Measurements from ENCODE around the gene CCL8. TPM values are rescaled to one million over a fixed set of nuclear protein-coding genes. Genes with fewer than 3 reads are reported as not detected.

The CCL8 gene
- total and polyA plus RNA-seq, 2 experiments from 2014 or later: not detected

DNA sequence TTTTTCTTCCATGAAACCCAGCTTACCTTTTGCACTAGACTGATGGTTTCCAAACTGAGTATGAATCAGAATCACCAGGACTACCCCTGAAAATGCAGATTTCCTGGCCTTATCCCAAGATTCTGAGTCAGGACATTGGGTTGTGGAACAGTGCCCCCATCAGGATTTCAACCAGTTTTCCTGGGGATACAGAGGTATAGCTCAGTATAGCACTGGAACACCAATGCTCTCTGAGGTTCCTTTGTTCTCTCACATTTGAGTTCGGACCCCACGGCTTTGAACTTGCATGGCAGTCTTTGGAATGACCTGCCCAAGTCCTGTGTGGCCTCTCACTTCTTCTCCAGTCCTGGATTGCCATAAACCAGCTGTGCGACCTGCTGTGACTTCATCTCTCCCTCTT, 12.8 kb upstream of the CCL8 start:
- H3F3A ChIP-seq (ENCODE audit: insufficient read depth): peaks cover 20% of the 10 kb centered on the region
- peak overlapping the region; percentile 14; the same call in 1 of the 2 replicates for H3K9ac ChIP-seq
- no peaks in the 10 kb centered on the region for H3K27me3 ChIP-seq (replicated peaks; ENCODE audit: insufficient read depth)
- no peak overlapping the region for H3K4me3 ChIP-seq
- DNase-seq: peak; percentile 82
- peaks cover 16% of the 10 kb centered on the region for H3K4me1 ChIP-seq (ENCODE audit: insufficient read depth)
- no peak overlapping the region for H2AFZ ChIP-seq
- WGBS, 2 experiments (ENCODE audit: low coverage in 1 of 2, low lambda C conversion rate in 2 of 2, missing lambda C conversion rate in 2 of 2): 44 to 57% methylated on average over 3 of the region's 3 CpGs
- no peaks in the 10 kb centered on the region for H3K79me2 ChIP-seq (ENCODE audit: insufficient read depth)
- TF ChIP-seq EZH2phosphoT487 (IDR thresholded peaks at IDR 0.05; ENCODE audit: insufficient read depth, low read depth) (no peak), EZH2 (IDR thresholded peaks at IDR 0.05; ENCODE audit: insufficient read depth, poor library complexity, severe bottlenecking) (no peak)
- no peaks in the 10 kb centered on the region for H3K9me2 ChIP-seq (ENCODE audit: insufficient read depth)
- no peaks in the 10 kb centered on the region for H3K36me3 ChIP-seq (ENCODE audit: low read depth)
- H3K9me3 ChIP-seq (ENCODE audit: low read depth): no peaks in the 10 kb centered on the region
- H3K4me2 ChIP-seq (ENCODE audit: unreplicated experiment): peak overlapping the region; percentile 25
- in situ Hi-C loops (cut with MboI): loop anchor here (10.0 kb wide), 1 partner anchor 112 kb away; no protein-coding TSS in a partner anchor
- peak overlapping the region; percentile 38; the same call in 1 of the 2 replicates for H3K27ac ChIP-seq
- H4K20me1 ChIP-seq (ENCODE audit: insufficient read depth): no peaks in the 10 kb centered on the region

DNA sequence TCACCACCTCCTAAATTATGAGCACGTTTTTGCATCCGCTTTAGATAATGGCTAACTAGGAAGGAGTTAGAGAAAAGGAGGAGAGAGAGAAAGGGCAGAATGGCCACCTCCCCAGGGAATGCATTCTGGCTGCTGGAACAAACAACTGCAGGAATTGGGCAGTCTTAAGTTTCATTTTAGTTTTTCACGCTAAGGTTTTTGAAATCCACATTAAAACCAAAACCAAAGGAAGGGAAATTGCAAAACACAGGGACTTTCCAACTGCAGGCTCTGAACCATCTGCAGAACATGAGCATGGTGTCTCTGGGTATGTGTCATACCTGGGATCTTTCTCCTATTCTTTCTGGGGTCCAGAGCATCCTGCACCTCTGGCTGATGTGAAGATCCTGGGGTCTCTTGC, 12.1 kb upstream of the CCL8 start:
- H3K4me2 ChIP-seq (ENCODE audit: unreplicated experiment): peak overlapping the region; percentile 25
- peak overlapping the region; percentile 38 for H3K27ac ChIP-seq
- peaks cover 15% of the 10 kb centered on the region for H3K4me1 ChIP-seq (ENCODE audit: insufficient read depth)
- peak overlapping the region; percentile 14; the same call in 1 of the 2 replicates for H3K9ac ChIP-seq
- no peak for TF ChIP-seq EZH2phosphoT487 (IDR thresholded peaks at IDR 0.05; ENCODE audit: insufficient read depth, low read depth)
- TF ChIP-seq EZH2 (IDR thresholded peaks at IDR 0.05; ENCODE audit: insufficient read depth, poor library complexity, severe bottlenecking): no peak
- no peaks in the 10 kb centered on the region for H3K36me3 ChIP-seq (ENCODE audit: low read depth)
- H3K27me3 ChIP-seq (replicated peaks; ENCODE audit: insufficient read depth): no peaks in the 10 kb centered on the region
- H3K4me3 ChIP-seq: 0 out of 2 replicates have a peak overlapping the region, but pooled peaks have one; percentile 6
- H2AFZ ChIP-seq: no peak overlapping the region
- H3F3A ChIP-seq (ENCODE audit: insufficient read depth): peaks cover 15% of the 10 kb centered on the region
- no peaks in the 10 kb centered on the region for H3K9me3 ChIP-seq (ENCODE audit: low read depth)
- DNase-seq: peak; percentile 67
- H3K9me2 ChIP-seq (ENCODE audit: insufficient read depth): no peaks in the 10 kb centered on the region
- in situ Hi-C loops (cut with MboI): loop anchor here (10.0 kb wide), 1 partner anchor 112 kb away; no protein-coding TSS in a partner anchor
- WGBS, 2 experiments (ENCODE audit: low coverage in 1 of 2, low lambda C conversion rate in 2 of 2, missing lambda C conversion rate in 2 of 2): 12 to 16% methylated on average over 3 of the region's 3 CpGs
- no peaks in the 10 kb centered on the region for H4K20me1 ChIP-seq (ENCODE audit: insufficient read depth)
- no peaks in the 10 kb centered on the region for H3K79me2 ChIP-seq (ENCODE audit: insufficient read depth)

DNA sequence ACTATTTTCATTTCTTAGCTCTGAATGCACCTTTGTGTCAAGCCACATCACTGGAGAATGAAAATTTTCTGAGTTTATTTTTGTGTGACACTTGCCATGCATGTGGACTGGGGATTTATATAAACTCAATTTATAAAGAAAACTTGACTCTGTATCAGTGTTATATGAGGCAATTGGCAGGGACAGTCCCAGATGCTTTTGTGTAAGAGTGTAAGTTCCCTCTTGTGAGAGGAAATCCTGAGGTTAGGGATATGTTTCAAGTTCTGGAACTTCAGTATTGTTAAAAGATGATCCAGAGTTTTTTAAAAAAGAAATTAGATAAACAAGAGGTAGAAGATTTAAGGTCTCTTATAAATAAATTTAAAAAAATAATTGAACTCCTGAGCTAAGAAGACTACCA, 10.9 kb upstream of the CCL8 start:
- H3K4me1 ChIP-seq (ENCODE audit: insufficient read depth): peaks cover 12% of the 10 kb centered on the region
- in situ Hi-C loops (cut with MboI): loop anchor here (10.0 kb wide), 1 partner anchor 114 kb away; no protein-coding TSS in a partner anchor
- H3K27me3 ChIP-seq (replicated peaks; ENCODE audit: insufficient read depth): no peaks in the 10 kb centered on the region
- no peak overlapping the region for H3K4me2 ChIP-seq (ENCODE audit: unreplicated experiment)
- no peaks in the 10 kb centered on the region for H3K79me2 ChIP-seq (ENCODE audit: insufficient read depth)
- H3K36me3 ChIP-seq (ENCODE audit: low read depth): no peaks in the 10 kb centered on the region
- H4K20me1 ChIP-seq (ENCODE audit: insufficient read depth): no peaks in the 10 kb centered on the region
- TF ChIP-seq EZH2 (IDR thresholded peaks at IDR 0.05; ENCODE audit: insufficient read depth, poor library complexity, severe bottlenecking) (no peak), EZH2phosphoT487 (IDR thresholded peaks at IDR 0.05; ENCODE audit: insufficient read depth, low read depth) (no peak)
- DNase-seq: no peak
- no peak overlapping the region for H2AFZ ChIP-seq
- H3K4me3 ChIP-seq: no peak overlapping the region
- peaks cover 20% of the 10 kb centered on the region for H3F3A ChIP-seq (ENCODE audit: insufficient read depth)
- H3K9me2 ChIP-seq (ENCODE audit: insufficient read depth): no peaks in the 10 kb centered on the region
- H3K9me3 ChIP-seq (ENCODE audit: low read depth): no peaks in the 10 kb centered on the region
- H3K27ac ChIP-seq: no peak overlapping the region
- H3K9ac ChIP-seq: no peak overlapping the region

DNA sequence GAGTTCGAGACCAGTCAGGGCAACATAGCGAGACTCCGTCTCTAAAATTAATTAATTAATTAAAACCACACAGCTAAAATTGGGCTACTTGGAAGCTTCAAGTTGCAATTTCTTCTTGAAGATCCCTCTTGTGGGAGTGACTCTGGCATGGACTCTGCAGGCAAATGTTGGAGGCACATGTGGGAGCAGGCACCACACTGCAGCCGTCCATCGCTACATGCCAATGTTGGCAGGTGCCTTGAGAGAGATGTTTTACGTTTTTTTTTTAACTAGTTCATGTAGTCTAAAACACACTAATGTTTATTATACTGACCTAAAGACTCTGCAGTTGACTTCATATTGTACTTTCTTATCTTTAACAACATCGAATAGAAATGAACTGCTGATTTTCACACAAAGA, 7.9 kb upstream of the CCL8 start:
- Histone ChIP-seq H3F3A (ENCODE audit: insufficient read depth) (peaks cover 32% of the 10 kb centered on the region), H3K4me2 (ENCODE audit: unreplicated experiment) (no peak overlapping the region), H3K4me1 (ENCODE audit: insufficient read depth) (peaks cover 21% of the 10 kb centered on the region), H3K79me2 (ENCODE audit: insufficient read depth) (no peaks in the 10 kb centered on the region), H3K4me3 (no peak overlapping the region), H3K36me3 (ENCODE audit: low read depth) (no peaks in the 10 kb centered on the region), H3K27me3 (replicated peaks; ENCODE audit: insufficient read depth) (no peaks in the 10 kb centered on the region), H3K27ac (no peak overlapping the region), H4K20me1 (ENCODE audit: insufficient read depth) (no peaks in the 10 kb centered on the region), H3K9me2 (ENCODE audit: insufficient read depth) (no peaks in the 10 kb centered on the region), H2AFZ (no peak overlapping the region), H3K9ac (no peak overlapping the region), H3K9me3 (ENCODE audit: low read depth) (no peaks in the 10 kb centered on the region)
- no peak for DNase-seq
- TF ChIP-seq EZH2phosphoT487 (IDR thresholded peaks at IDR 0.05; ENCODE audit: insufficient read depth, low read depth): no peak
- no peak for TF ChIP-seq EZH2 (IDR thresholded peaks at IDR 0.05; ENCODE audit: insufficient read depth, poor library complexity, severe bottlenecking)
- 80 to 81% methylated on average over 7 of the region's 7 CpGs for WGBS, 2 experiments (ENCODE audit: low coverage in 1 of 2, low lambda C conversion rate in 2 of 2, missing lambda C conversion rate in 2 of 2)
- in situ Hi-C loops (cut with MboI): no loop called here

DNA sequence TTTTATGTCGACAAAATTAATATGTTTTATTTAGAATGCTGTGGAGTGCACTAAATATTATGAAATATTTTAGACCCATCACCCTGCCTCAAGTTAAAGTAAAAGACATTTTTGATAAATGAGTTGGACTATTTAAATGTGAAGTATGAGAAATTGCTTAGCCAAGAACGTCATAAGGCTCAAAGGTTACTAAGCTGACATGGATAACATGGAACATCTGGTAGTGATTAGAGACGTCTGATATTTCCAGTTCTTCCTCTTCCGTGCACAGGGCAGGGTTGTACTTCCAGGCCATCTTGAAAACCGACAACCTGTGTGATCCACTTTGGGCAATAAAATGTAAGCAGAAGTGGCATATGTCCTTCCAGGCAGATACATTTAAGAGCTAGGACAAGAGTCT, 7.2 kb upstream of the CCL8 start:
- Histone ChIP-seq H3K27me3 (replicated peaks; ENCODE audit: insufficient read depth) (no peaks in the 10 kb centered on the region), H3F3A (ENCODE audit: insufficient read depth) (peaks cover 24% of the 10 kb centered on the region), H4K20me1 (ENCODE audit: insufficient read depth) (no peaks in the 10 kb centered on the region), H3K4me1 (ENCODE audit: insufficient read depth) (peaks cover 15% of the 10 kb centered on the region), H2AFZ (no peak overlapping the region), H3K79me2 (ENCODE audit: insufficient read depth) (no peaks in the 10 kb centered on the region), H3K9ac (no peak overlapping the region), H3K4me2 (ENCODE audit: unreplicated experiment) (no peak overlapping the region), H3K4me3 (no peak overlapping the region), H3K9me3 (ENCODE audit: low read depth) (no peaks in the 10 kb centered on the region), H3K27ac (no peak overlapping the region), H3K9me2 (ENCODE audit: insufficient read depth) (no peaks in the 10 kb centered on the region), H3K36me3 (ENCODE audit: low read depth) (no peaks in the 10 kb centered on the region)
- WGBS, 2 experiments (ENCODE audit: low coverage in 1 of 2, low lambda C conversion rate in 2 of 2, missing lambda C conversion rate in 2 of 2): 40 to 46% methylated on average over 5 of the region's 5 CpGs
- TF ChIP-seq EZH2phosphoT487 (IDR thresholded peaks at IDR 0.05; ENCODE audit: insufficient read depth, low read depth): no peak
- no peak for TF ChIP-seq EZH2 (IDR thresholded peaks at IDR 0.05; ENCODE audit: insufficient read depth, poor library complexity, severe bottlenecking)
- in situ Hi-C loops (cut with MboI): no loop called here
- peak; percentile 45 for DNase-seq
